GM18517 (cell line): ENCODE results near the gene UTS2R.
"Not testable (repeated sequence)": the region's sequence is repeated elsewhere in the genome, so short reads cannot be mapped to it uniquely, and the experiment has no call there.

Experiments used
- ATAC-seq: cut with Tn5 transposase; IDR thresholded peaks from one replicate; pipeline ENCODE4 v1.9.1; 2021; ENCODE audit warnings: mild to moderate bottlenecking, moderate library complexity; ENCODE audit not compliant: unreplicated experiment

The UTS2R gene

DNA sequence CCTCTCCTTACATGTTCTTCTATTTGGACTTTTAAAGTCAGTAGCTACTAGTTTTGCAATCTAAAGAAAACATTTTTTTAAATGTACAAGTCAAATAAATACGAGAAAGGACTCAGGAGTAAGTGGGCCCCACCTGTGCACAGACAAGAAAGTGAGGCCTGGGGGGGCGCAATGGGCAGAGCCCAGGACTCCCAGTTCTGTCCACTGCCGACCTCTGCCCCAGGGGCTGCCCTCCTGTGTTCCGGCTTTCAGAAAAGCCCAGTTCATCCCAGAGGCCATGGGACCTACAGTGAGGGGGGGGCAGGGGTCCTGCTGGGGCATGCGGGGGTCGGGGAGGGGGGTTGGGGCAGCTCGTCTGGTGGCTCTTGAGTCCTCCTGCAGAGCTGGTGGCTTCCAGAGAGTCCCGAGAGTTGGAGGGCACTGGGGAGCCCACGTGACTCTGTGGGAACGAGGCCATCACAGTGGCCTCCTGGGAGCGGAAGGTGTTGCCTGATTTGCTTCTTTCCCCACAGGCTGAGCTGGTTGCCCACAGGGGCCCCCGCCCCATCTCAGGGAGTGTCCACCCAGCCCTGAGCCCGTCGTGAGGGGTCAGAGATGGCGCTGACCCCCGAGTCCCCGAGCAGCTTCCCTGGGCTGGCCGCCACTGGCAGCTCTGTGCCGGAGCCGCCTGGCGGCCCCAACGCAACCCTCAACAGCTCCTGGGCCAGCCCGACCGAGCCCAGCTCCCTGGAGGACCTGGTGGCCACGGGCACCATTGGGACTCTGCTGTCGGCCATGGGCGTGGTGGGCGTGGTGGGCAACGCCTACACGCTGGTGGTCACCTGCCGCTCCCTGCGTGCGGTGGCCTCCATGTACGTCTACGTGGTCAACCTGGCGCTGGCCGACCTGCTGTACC lies 2.4 kb downstream of the UTS2R start:
- ATAC-seq, result no peak

DNA sequence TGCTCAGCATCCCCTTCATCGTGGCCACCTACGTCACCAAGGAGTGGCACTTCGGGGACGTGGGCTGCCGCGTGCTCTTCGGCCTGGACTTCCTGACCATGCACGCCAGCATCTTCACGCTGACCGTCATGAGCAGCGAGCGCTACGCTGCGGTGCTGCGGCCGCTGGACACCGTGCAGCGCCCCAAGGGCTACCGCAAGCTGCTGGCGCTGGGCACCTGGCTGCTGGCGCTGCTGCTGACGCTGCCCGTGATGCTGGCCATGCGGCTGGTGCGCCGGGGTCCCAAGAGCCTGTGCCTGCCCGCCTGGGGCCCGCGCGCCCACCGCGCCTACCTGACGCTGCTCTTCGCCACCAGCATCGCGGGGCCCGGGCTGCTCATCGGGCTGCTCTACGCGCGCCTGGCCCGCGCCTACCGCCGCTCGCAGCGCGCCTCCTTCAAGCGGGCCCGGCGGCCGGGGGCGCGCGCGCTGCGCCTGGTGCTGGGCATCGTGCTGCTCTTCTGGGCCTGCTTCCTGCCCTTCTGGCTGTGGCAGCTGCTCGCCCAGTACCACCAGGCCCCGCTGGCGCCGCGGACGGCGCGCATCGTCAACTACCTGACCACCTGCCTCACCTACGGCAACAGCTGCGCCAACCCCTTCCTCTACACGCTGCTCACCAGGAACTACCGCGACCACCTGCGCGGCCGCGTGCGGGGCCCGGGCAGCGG lies 3.2 kb downstream of the UTS2R start:
- ATAC-seq, result no peak

DNA sequence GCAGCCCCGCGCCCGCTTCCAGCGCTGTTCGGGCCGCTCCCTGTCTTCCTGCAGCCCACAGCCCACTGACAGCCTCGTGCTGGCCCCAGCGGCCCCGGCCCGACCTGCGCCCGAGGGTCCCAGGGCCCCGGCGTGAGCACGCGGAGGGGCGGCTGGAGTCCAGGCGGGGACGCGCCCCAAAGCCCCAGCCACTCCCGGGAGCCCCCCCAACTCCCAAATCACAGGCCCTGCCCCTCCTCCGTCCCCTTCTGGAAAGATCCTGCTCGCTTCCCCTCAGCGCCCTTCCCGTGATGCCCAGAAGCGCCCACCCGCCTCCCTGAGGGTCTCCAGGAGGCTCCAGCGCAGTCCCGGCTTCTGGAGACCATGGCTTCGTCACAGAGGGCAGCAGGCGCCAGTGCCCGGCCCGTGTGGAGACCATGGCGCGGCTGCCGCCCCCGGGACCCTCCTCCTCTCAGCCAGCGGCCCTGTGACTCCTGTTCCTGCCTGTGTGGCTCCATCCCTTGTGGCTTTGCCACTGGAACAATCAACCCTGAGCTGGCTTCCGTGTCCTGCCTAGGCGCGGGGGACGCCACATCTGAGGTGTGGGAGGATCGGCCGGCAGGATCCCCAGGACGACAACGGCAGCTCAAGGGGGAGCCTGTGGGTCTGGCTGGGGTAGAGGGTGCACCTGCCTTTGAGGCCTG lies 3.9 kb downstream of the UTS2R start:
- ATAC-seq, result no peak

DNA sequence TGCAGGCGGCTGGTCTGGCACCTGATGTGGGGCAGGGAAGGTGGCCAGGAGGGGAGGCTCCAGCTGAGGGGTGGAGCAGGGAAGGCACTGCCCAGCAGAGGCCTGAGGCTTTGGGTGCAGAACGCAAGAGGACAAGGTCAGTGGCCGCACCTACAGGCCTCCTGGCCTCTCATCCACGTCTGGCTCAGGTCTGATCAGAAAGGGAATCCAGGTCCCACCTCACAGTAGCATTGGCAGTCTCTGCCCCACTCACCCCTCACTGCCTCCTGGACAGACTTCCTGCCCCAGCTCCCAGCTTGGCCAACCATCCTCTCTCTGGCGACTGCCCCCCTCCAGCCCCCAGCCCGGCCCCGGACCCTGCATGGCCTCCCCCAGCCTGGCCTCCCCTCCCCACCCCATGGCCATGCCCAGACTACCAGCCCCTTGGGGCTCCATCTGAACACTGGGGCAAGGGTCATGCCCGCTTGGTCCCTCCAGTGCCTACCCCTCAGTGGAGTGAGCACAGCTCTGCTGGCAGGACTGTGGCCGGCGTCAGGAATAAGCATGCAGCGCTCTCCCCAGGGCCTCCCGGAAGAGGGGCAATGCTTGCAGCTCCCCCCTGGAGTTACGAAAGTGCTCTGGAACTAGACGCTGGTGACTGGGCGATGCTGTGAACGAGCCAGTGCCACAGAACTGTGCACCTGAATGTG lies 4.6 kb downstream of the UTS2R start:
- ATAC-seq, result no peak

DNA sequence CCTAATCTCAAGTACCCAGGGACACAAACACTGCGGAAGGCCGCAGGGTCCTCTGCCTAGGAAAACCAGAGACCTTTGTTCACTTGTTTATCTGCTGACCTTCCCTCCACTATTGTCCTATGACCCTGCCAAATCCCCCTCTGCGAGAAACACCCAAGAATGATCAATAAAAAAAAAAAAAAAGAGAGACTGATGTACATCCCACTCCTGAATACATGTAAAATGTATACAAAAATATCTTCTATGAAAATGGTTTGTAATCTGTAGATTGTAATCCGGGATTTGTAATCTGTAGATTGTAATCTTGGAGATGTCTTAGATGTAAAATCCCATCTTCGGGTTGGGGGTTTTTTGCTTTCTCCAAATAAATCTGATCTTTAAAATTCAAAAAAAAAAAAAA lies 5.7 kb downstream of the UTS2R start:
- ATAC-seq, result not testable (repeated sequence)

DNA sequence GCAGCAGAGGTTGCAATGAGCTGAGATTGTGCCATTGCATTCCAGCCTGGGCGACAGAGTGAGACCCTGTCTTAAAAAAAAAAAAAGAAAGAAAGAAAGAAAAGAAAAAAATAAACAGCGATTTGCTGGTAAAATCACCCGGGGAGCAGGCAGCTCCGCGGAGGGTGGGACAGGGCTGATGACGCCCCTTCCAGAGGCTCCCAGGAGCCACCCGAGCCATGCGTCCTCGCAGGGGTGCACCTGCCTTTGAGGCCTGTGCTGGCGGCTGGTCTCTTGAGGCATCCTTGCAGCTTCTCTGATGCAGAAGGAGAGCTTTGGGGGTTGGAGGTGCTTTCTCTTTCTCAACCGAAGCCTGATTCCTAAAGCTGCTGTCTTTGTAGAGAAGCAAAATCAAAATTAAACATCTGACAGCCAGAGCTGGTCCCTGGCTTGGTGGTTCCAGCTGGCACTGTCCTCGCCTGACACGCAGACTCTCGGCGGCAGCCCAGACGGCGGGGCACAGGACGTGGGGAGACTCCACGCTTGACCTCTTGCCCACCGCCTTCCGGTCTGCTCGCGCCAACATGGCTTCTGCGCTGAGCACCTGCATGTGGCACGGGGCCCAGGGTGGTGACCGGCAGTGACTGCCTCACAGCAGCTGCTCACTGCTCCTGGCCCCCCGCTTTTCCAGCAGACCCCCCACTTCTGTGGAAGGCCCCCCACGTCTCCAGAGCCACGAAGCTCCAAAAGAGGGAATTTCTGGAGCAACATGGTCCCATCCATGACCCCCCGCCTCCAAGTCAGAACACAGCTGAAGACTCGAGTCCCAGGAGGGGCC lies 6.6 kb downstream of the UTS2R start:
- no peak for ATAC-seq

DNA sequence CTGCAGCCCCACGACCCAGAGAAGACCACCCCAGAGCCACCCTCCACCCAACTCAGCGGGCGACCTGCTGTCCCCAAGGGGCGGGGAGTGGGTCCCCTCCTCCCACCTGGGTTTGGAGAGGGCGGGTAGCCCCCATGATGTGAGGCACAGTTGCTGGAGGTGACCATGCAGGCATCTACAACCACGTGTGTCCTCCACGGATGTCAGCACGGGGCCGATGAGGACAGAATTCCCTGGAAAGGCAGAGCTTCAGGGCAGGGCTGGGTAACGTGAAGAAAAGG lies 7.1 kb downstream of the UTS2R start:
- no peak for ATAC-seq

DNA sequence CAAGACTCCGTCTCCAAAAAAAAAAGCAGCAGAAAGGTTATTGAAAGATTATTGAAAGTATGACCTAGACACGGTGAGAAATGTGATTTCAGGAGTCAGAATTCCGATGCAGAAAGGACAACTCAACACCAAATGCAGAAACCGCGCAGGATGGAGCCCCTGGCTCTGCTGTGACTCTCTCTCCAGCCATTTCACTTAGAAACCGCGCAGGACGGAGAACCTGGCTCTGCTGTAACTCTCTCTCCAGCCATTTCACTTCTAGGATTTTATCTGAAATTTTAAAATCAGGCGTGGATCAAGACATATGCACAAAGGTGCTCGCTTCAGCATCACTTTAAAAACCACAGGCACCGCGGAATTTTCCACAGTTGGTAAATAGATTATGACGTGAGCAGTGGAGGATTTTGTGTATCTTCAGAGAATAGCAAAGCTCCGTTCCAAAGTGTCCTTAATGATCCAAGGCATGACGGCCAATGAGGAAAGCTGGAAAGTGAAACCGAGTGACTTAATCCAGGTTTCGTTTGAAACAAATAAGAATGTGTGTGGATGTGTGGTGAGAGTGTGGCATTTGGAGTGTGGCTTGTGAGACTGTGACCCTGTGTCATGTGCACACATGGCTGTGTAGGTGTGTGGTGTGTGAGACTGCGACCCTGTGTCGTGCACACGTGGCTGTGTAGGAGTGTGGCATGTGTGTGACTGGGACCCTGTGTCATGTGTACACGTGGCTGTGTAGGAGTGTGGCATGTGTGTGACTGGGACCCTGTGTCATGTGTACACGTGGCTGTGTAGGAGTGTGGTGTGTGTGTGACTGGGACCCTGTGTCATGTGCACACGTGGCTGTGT lies 9.5 kb downstream of the UTS2R start:
- no peak for ATAC-seq

DNA sequence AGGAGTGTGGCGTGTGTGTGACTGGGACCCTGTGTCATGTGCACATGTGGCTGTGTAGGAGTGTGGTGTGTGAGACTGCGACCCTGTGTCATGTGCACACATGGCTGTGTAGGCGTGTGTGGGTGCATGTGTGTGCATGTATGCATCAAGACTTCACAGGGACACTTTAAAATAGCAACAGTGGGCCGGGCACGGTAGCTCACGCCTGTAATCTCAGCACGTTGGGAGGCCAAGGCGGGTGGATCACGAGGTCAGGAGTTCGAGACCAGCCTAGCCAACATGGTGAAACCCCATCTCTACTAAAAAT lies 10.1 kb downstream of the UTS2R start:
- ATAC-seq, result not testable (repeated sequence)

DNA sequence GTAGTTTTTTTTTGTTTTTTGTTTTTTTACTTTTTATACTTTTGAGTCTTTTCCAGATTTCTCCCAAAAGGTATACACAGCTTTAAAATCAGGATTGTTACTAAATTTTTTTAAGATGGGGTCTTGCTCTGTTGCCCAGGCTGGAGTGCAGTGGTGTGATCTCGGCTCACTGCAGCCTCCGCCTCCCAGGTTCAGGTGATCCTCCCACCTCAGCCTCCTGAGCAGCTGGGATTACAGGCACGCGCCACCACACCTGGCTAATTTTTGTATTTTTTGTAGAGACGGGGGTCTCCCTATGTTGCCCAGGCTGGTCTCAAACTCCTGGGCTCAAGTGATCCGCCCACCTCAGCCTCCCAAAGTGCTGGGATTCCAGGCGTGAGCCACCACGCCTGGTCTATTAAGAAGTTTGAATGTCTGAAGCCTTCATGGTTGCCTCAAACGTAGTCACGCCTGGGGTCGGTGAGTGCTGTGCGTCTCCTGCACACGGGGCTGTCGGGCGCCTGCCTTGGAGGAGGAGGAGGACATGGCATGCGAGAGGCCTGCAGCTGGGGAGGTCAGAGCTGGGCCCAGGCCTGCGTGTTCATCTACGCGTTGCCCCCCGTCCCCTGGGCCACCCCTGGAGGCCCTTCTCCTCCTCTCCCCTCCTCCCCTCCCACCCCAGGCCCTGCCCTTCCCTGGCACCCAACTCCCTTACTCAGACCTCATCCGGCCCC lies 10.8 kb downstream of the UTS2R start:
- ATAC-seq, result not testable (repeated sequence)

DNA sequence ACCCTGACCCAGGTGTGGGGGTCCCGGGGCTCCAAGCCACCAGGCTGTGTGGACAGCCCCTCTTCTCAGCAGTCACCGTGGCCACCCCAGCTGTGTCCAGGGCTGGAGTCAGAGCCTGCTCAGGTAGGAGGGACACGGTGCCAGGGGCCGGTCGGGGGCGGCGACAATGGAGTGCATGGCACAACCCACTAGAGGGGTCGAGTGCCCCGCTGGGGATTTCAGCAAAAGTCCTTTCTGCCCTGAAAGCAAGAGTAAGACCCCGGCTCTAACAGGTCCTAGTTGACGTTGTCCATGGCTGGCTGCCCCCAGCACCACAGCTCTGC lies 11.3 kb downstream of the UTS2R start:
- ATAC-seq, result no peak

DNA sequence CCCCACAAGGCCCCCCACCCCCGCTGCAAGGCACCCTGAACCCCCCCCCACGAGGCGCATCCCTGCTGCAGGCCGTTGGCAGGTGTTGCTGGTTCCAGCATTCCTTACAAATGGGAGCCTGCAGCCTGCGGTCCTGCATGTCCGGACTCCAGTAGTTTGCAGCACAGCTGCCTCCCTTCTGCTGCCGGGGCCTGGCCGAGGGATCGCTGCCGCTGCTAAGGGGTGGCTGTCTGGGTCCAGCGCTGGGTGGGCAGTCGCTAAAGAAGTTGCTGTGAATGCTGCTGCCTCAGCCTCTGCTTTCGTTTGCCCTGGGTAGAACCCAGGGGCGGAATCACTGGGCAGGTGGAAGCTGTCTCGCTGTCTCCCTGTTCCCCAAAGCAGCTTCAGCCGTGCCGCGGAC lies 11.8 kb downstream of the UTS2R start:
- ATAC-seq, result no peak

DNA sequence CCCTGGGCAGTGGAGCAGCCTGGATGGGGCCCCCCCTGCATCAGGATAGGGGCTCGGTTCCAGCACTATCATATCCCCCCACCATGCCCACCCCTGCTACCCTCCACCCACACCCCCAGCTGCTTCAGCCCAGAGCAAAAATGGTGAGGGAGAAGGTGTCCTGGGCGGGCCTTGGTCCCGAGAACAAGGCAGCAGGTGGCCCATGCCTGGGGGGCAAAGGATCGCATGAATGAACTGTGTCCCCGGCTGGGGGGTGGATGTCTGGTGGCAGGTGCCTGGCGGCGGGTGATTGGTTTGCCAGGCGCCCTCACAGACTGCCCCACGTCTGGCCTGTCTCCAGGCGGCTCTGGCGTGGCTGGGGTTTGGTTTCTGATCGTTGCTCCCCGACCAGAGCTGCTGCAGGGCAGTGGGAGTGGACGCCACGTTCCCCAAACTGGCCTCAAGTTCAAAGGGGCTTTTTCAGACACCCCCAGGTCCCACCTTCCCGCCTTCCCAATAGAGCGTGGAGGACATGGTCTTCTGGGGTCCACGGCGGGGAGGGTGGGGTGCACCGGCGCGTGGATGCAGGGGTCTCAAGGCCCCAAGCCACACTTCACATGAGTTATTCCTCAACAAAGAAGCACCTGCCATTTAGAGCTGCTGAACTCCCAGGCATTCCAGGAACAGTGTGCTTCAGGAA lies 12.6 kb downstream of the UTS2R start:
- ATAC-seq, result no peak

DNA sequence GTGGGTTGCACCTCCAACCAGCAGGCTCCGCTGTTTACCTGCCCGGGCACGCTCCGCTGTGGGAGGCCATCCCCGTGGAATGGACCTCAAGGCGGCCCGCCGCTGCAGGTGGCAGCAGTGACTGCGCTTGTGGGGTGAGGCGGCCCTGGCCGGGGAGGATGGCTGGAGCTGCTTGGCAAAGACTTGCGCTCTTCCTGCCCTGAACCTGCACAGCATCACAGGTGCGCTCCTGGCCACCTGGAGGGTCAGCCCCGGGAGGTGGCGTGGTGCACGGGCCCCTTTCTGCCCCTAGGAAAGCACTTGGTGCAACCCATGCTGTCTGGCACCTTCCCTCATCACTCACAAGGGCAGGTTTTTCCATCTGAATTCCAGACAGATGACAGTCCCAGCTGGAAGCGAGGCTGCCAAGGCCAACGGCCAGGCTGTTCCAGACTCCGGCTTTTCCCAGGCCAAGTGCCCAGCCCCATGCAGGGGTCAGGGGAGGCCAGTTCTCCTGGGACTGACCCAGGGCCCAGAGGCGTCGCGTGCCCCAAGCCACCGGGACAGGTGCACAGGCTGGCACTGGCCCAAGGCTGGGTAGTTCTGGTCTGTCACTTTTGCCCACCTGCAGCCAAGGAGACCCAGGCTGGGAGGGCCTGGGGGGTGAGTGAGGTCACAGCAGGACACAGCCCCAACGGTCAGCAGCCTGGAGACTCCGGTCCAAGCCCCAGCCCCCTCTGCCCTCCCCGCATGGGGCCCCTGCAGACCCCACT lies 13.3 kb downstream of the UTS2R start:
- ATAC-seq, result no peak

DNA sequence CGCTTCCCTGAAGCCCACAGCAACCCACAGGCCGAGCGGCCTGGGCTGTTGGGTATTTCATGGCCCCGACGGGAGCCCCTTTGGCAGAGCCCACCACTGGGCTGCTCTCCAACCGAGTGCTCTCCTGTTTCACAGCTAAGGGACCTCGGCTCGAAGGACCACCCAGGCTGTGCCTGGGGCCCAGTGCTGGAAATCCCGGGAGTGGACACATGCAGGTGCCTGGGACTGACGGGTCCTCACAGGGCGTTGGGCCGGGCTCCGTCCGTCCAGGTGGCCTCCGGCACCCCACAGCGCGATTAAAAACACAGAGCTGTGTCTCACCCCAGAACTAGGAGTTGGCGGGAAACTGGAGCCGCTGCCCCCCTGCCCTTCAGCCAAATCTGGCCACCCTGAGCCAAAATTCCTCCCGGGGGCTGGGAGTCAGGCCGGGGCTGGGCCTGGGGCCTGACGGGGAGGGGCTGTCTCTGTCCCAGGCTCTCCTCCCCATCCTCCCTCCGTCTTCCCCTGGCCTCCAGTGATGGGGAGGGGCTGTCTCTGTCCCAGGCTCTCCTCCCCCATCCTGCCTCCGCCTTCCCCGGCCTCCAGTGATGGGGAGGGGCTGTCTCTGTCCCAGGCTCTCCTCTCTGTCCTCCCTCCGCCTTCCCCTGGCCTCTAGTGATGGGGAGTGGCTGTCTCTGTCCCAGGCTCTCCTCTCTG lies 14.1 kb downstream of the UTS2R start:
- ATAC-seq, result no peak

DNA sequence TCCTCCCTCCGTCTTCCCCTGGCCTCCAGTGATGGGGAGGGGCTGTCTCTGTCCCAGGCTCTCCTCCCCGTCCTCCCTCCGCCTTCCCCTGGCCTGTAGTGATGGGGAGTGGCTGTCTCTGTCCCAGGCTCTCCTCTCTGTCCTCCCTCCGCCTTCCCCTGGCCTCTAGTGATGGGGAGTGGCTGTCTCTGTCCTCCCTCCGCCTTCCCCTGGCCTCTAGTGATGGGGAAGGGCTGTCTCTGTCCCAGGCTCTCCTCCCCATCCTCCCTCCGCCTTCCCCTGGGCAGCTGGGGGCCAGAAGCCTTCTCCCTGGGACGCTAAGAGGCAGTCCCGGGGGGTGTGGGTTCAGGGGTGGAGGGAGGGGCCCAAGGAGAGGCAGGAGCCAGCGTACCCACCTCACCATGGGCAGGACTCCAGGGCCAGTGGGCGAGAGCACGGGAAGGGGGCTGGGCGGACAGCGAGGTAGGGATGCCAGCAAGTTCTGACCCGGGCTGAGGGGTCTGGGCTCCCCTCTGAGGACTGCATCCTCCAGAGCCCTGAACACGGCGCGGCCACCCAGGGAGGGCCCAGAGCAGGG lies 14.8 kb downstream of the UTS2R start:
- ATAC-seq, result no peak
